Kidney epithelial cell (primary cell): ENCODE results near the gene DCDC2. TPM values are rescaled to one million over a fixed set of nuclear protein-coding genes. Genes with fewer than 3 reads are reported as not detected.
"Not testable (repeated sequence)": the region's sequence is repeated elsewhere in the genome, so short reads cannot be mapped to it uniquely, and the experiment has no call there.

ENCODE experiments used
- DNase-seq: peaks from one replicate; pipeline ENCODE4 v3.0.0-alpha.2; 2010; ENCODE audit warnings: low read depth
- H3K27me3 ChIP-seq: 2 replicates; pipeline ENCODE4 v1.6.0; 2011; ENCODE audit warnings: low read length; ENCODE audit not compliant: control insufficient read depth, insufficient read depth
- H3K36me3 ChIP-seq: 2 replicates; pipeline ENCODE4 v1.5.1; 2011; ENCODE audit warnings: low read length; ENCODE audit not compliant: control insufficient read depth, insufficient read depth
- H3K4me3 ChIP-seq: 2 replicates; pipeline ENCODE4 v1.5.1; 2011; ENCODE audit warnings: low read depth, mild to moderate bottlenecking, control low read depth, low read length
- CTCF ChIP-seq: IDR thresholded peaks from 2 replicates; pipeline ENCODE4 v1.5.1; 2011; ENCODE audit warnings: mild to moderate bottlenecking, moderate library complexity, low read length, control low read depth, inconsistent platforms; ENCODE audit not compliant: insufficient read depth, poor library complexity, severe bottlenecking
- total RNA-seq: library from RNA; depleted of rRNA; stranded (reverse); fragments of >200 nt; gene quantifications from 2 replicates; pipeline ENCODE4 v1.2.3, GENCODE V29; 2015

The DCDC2 gene
- total RNA-seq, 1 donor from 2014 or later, result 43.9 TPM

- DNase-seq, result no peak
- Histone ChIP-seq H3K36me3 (peaks cover 4% of the 10 kb centered on the region), H3K27me3 (no peaks in the 10 kb centered on the region), H3K4me3 (no peak overlapping the region)
- TF ChIP-seq CTCF, result no peak
Observed at GRCh38 chr6:24270011-24270410, 87.8 kb downstream of the DCDC2 start.

- not testable (repeated sequence) for H3K27me3 ChIP-seq, H3K4me3 ChIP-seq, DNase-seq, H3K36me3 ChIP-seq
Observed at GRCh38 chr6:24258214-24258613, 99.6 kb downstream of the DCDC2 start.

- no peak for DNase-seq
- Histone ChIP-seq H3K36me3 (peaks cover 5% of the 10 kb centered on the region), H3K27me3 (no peaks in the 10 kb centered on the region), H3K4me3 (no peak overlapping the region)
- peak; percentile 33 for TF ChIP-seq CTCF
Observed at GRCh38 chr6:24257282-24257681, 100.6 kb downstream of the DCDC2 start.

- no peak for DNase-seq
- H3K36me3 ChIP-seq, result peaks cover 4% of the 10 kb centered on the region
- no peaks in the 10 kb centered on the region for H3K27me3 ChIP-seq
- no peak for TF ChIP-seq CTCF
- no peak overlapping the region for H3K4me3 ChIP-seq
Observed at GRCh38 chr6:24255676-24256075, 102.2 kb downstream of the DCDC2 start.

GRCh38 chr6:24253360-24253759, 104.5 kb downstream of the DCDC2 start:
- H3K36me3 ChIP-seq, result peaks cover 1% of the 10 kb centered on the region
- TF ChIP-seq CTCF, result no peak
- no peak for DNase-seq
- H3K4me3 ChIP-seq, result no peak overlapping the region
- H3K27me3 ChIP-seq, result no peaks in the 10 kb centered on the region

- no peak overlapping the region for H3K4me3 ChIP-seq
- H3K27me3 ChIP-seq, result no peaks in the 10 kb centered on the region
- H3K36me3 ChIP-seq, result peaks cover 1% of the 10 kb centered on the region
- no peak for TF ChIP-seq CTCF
- DNase-seq, result no peak
Observed at GRCh38 chr6:24252280-24252679, 105.6 kb downstream of the DCDC2 start.
